GM12878 (cell line): ENCODE data around the gene RMI2. TPM values are rescaled to one million over a fixed set of nuclear protein-coding genes. Genes with fewer than 3 reads are reported as not detected.

Experiments
- ATAC-seq: fragments of 200-7000 bp; cut with Tn5 transposase; 3 replicates; pipeline ENCODE4 v1.9.1; 2020; ENCODE audit warnings: mild to moderate bottlenecking, moderate library complexity
- BruUV-seq: library from RNA; stranded (reverse); fragments of 400-500 nt; replicated peaks from 2 replicates; lab custom pipeline; 2021; lab: Mats Ljungman, UMichigan
- CTCF ChIA-PET: fragments of 300-600 bp; sonication (Branson Sonifier 250); formaldehyde crosslinking; extraction: SDS; loops from one replicate; lab custom pipeline; 2021; ENCODE audit warnings: inconsistent platforms; lab: Yijun Ruan, JAX
- POLR2A ChIA-PET: fragments of 350-600 bp; formaldehyde crosslinking; extraction: SDS; loops from one replicate; lab custom pipeline; 2021; ENCODE audit warnings: inconsistent platforms; lab: Charles Lee
- RAD21 ChIA-PET: fragments of 300-600 bp; sonication (Branson Sonifier 250); formaldehyde crosslinking; loops from one replicate; lab custom pipeline; 2023; ENCODE audit warnings: antibody characterized with exemption; ENCODE audit not compliant: unreplicated experiment; lab: Charles Lee
- SMC1A ChIA-PET: fragments of 300-600 bp; sonication (Branson Sonifier 250); formaldehyde crosslinking; loops from one replicate; lab custom pipeline; 2023; ENCODE audit not compliant: unreplicated experiment, uncharacterized antibody; lab: Charles Lee
- DNase-seq: peaks from one replicate; pipeline ENCODE4 v3.0.0-alpha.2; 2011; ENCODE audit warnings: low read depth, low spot score
- FAIRE-seq: peaks from 3 replicates; lab custom pipeline; 2011; peaks lifted over from hg19 to GRCh38; lab: Jason Lieb, UNC
- H2AFZ ChIP-seq: 2 replicates; pipeline ENCODE4 v1.6.0; 2011; ENCODE audit warnings: low read depth, low read length, control low read depth; ENCODE audit not compliant: control insufficient read depth
- H3K27ac ChIP-seq: 2 replicates; pipeline ENCODE4 v1.5.1; 2011; ENCODE audit warnings: control low read depth; ENCODE audit not compliant: control insufficient read depth, insufficient read depth
- H3K27me3 ChIP-seq, 2 experiments: replicated peaks in 1 of 2; 2 replicates each; pipeline versions ENCODE4 v1.6.0 to v1.6.1; 2011; ENCODE audit warnings: low read length in 1 of 2; ENCODE audit not compliant: control insufficient read depth in 2 of 2, insufficient read depth in 2 of 2
- H3K36me3 ChIP-seq, 2 experiments: 2 replicates each; pipeline ENCODE4 v1.5.1; 2011; ENCODE audit warnings: low read length in 1 of 2; ENCODE audit not compliant: control insufficient read depth in 2 of 2, insufficient read depth in 2 of 2
- H3K4me1 ChIP-seq: 2 replicates; pipeline ENCODE4 v1.6.1; 2011; ENCODE audit warnings: mild to moderate bottlenecking, low read length, moderate library complexity, mixed read lengths; ENCODE audit not compliant: control insufficient read depth, insufficient read depth
- H3K4me2 ChIP-seq: 2 replicates; pipeline ENCODE4 v1.6.0; 2011; ENCODE audit warnings: control low read depth; ENCODE audit not compliant: control insufficient read depth, insufficient read depth
- H3K4me3 ChIP-seq: fragments of 200-600 bp; sonication (generic); 2 replicates; pipeline ENCODE4 v1.5.1; 2016
- H3K79me2 ChIP-seq: 2 replicates; pipeline ENCODE4 v1.6.0; 2011; ENCODE audit warnings: low read length; ENCODE audit not compliant: control insufficient read depth, insufficient read depth
- H3K9ac ChIP-seq: 2 replicates; pipeline ENCODE4 v1.8.0; 2011; ENCODE audit warnings: low read length, control low read depth, mixed read lengths; ENCODE audit not compliant: control insufficient read depth, insufficient read depth
- H3K9me3 ChIP-seq: replicated peaks from 3 replicates; pipeline ENCODE4 v1.5.1; 2011; ENCODE audit warnings: mild to moderate bottlenecking, low read length; ENCODE audit not compliant: control insufficient read depth, insufficient read depth
- H4K20me1 ChIP-seq: 2 replicates; pipeline ENCODE4 v1.6.0; 2011; ENCODE audit not compliant: control insufficient read depth, insufficient read depth
- CHD2 ChIP-seq: IDR thresholded peaks from 2 replicates; pipeline ENCODE4 v1.6.1; 2011; ENCODE audit warnings: low read depth, low read length, improper control_type of control experiment, borderline replicate concordance
- GATAD2B ChIP-seq: fragments of 450-650 bp; conservative IDR thresholded peaks from 2 replicates; pipeline ENCODE4 v1.6.1; 2017; ENCODE audit warnings: low read depth, mild to moderate bottlenecking, moderate library complexity
- IRF3 ChIP-seq: fragments of 450-650 bp; IDR thresholded peaks from 2 replicates; pipeline ENCODE4 v1.6.1; 2014; ENCODE audit warnings: mild to moderate bottlenecking
- KAT2A ChIP-seq: conservative IDR thresholded peaks from 2 replicates; pipeline ENCODE4 v1.6.1; 2011; ENCODE audit warnings: low read depth, low read length; ENCODE audit not compliant: control insufficient read depth
- LARP7 ChIP-seq: fragments of 450-650 bp; IDR thresholded peaks from 2 replicates; pipeline ENCODE4 v1.6.1; 2017; ENCODE audit warnings: mild to moderate bottlenecking
- RAD21 ChIP-seq: IDR thresholded peaks from 2 replicates; pipeline ENCODE4 v1.6.1; 2011; ENCODE audit warnings: mild to moderate bottlenecking, low read depth, low read length, moderate library complexity; ENCODE audit not compliant: insufficient read depth
- SMAD1 ChIP-seq: fragments of 450-650 bp; IDR thresholded peaks from 2 replicates; pipeline ENCODE4 v1.6.1; 2018; ENCODE audit warnings: mild to moderate bottlenecking, low read depth; ENCODE audit not compliant: partially characterized antibody
- TAF1 ChIP-seq: IDR thresholded peaks from 2 replicates; pipeline ENCODE4 v1.6.1; 2011; ENCODE audit warnings: mild to moderate bottlenecking, low read depth, low read length, borderline replicate concordance
- YY1 ChIP-seq: IDR thresholded peaks from 2 replicates; pipeline ENCODE4 v1.6.1; 2011; ENCODE audit warnings: low read depth, mild to moderate bottlenecking, low read length
- WGBS: methylation state at CpG from one replicate; pipeline ENCODE4 v1.1.6; 2016; ENCODE audit warnings: low lambda C conversion rate; ENCODE audit not compliant: insufficient replicate concordance, insufficient coverage; ENCODE audit errors: missing lambda C conversion rate; 5-methylcytosine and 5-hydroxymethylcytosine counted together
- in situ Hi-C: fragments of 300-500 bp; cut with MboI; formaldehyde crosslinking; loops from 9 replicates; pipeline ENCODE4 v1.14.3; 2018; ENCODE audit warnings: mixed read lengths
- intact Hi-C: fragments of 100-400 bp; cut with micrococcal nuclease; formaldehyde crosslinking; loops from one replicate; pipeline ENCODE4 v1.14.2; 2022; ENCODE audit not compliant: unreplicated experiment
- polyA plus RNA-seq, 11 experiments: library from polyadenylated mRNA; depleted of rRNA in 4 of 11; unstranded in 6 of 11; stranded (reverse) in 5 of 11; fragments of >200 nt; fragmentation: Nextera tagmentation in 4 of 11; fragmentation: Illumina TruSeq in 1 of 11; extraction: Ambion mirVana in 4 of 11; extraction: Trizol in 1 of 11; gene quantifications; 1 replicate in 1 of 11; 2 replicates in 10 of 11; pipeline versions ENCODE4 v1.2.1 to v1.2.3, GENCODE V29; 2011 to 2016; ENCODE audit warnings: inconsistent platforms in 2 of 11, missing spikeins in 2 of 11, low read depth in 1 of 11
- total RNA-seq, 4 experiments: library from RNA; depleted of rRNA in 3 of 4; stranded (reverse); fragments of >200 nt in 3 of 4; fragmentation: Illumina TruSeq in 1 of 4; extraction: Trizol in 1 of 4; gene quantifications; 2 replicates each; pipeline versions ENCODE4 v1.2.1 to v1.2.3, GENCODE V29; 2013 to 2021

The RMI2 gene
- total and polyA plus RNA-seq, 10 of the 15 experiments (the other 5 are each of a cell fraction or from before 2014, with no cell fraction given), result 9.6 to 68.8 (median 32.1) TPM

DNA sequence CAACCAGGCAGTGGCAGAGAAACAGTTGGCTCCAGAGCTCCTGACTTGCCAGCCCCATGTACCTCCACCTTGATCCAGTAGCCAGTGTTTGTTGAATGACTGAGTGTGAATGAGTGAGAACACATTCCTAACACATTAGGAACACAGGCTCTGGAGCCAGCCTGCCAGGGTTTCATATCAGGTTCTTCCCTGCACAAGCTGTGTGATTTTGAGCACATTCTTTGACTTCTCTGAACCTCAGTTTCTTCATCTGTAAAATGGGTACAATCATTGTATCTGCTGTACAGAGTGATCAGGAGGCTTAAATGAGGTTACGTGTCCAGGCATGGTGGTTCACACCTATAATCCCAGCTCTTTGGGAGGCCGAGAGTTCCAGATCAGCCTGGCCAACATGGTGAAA, 13.3 kb upstream of the RMI2 start:
- ChIA-PET SMC1A (interaction anchor here (1.4 to 3.8 kb wide), 5 partner anchors 12 to 48 kb away, joined by 4 to 16 read pairs (median 6); no protein-coding TSS in a partner anchor), POLR2A (interaction anchor here (0.6 to 1.9 kb wide), 4 partner anchors 15 to 147 kb away, joined by 3 to 12 read pairs (median 3); no protein-coding TSS in a partner anchor), RAD21 (interaction anchor here (1.4 kb wide), 1 partner anchor 14 kb away, joined by 5 read pairs; no protein-coding TSS in a partner anchor), CTCF (interaction anchor here (1.0 to 1.6 kb wide), 3 partner anchors 17 to 75 kb away, joined by 3 to 4 read pairs (median 3); no protein-coding TSS in a partner anchor)
- no peak for ATAC-seq
- no peak overlapping the region for H3K4me2 ChIP-seq
- BruUV-seq, result no TSS peak
- H2AFZ ChIP-seq, result no peak overlapping the region
- no peak for TF ChIP-seq CHD2
- TF ChIP-seq GATAD2B, result no peak
- no peak for TF ChIP-seq LARP7
- no peak for TF ChIP-seq KAT2A
- TF ChIP-seq YY1, result no peak
- no peak for TF ChIP-seq TAF1
- no peak for TF ChIP-seq SMAD1
- no peak for TF ChIP-seq RAD21
- no peak for TF ChIP-seq IRF3
- in situ Hi-C loops, result no loop called here
- H3K9me3 ChIP-seq, result peaks cover under 1% of the 10 kb centered on the region; the same call in 2 of the 3 replicates
- no peaks in the 10 kb centered on the region; the same call in 1 of the 2 replicates for H3K79me2 ChIP-seq
- H3K4me3 ChIP-seq, result no peak overlapping the region
- H3K36me3 ChIP-seq, result no peaks in the 10 kb centered on the region
- DNase-seq, result no peak
- no peak overlapping the region for H3K27ac ChIP-seq
- H3K9ac ChIP-seq, result no peak overlapping the region
- H3K4me1 ChIP-seq, result peaks cover 26% of the 10 kb centered on the region
- H4K20me1 ChIP-seq, result no peaks in the 10 kb centered on the region
- no peak for FAIRE-seq
- no peaks in the 10 kb centered on the region for H3K27me3 ChIP-seq
- intact Hi-C loops, result no loop called here
- WGBS, result 50% methylated on average over 2 of the region's 2 CpGs
